HG02870 (cell line): ENCODE measurements around the gene CBLN3.

Experiments used
- ATAC-seq: cut with Tn5 transposase; IDR thresholded peaks from one replicate; pipeline ENCODE4 v1.9.1; 2021; ENCODE audit warnings: mild to moderate bottlenecking, moderate library complexity; ENCODE audit not compliant: unreplicated experiment

CBLN3 gene

DNA sequence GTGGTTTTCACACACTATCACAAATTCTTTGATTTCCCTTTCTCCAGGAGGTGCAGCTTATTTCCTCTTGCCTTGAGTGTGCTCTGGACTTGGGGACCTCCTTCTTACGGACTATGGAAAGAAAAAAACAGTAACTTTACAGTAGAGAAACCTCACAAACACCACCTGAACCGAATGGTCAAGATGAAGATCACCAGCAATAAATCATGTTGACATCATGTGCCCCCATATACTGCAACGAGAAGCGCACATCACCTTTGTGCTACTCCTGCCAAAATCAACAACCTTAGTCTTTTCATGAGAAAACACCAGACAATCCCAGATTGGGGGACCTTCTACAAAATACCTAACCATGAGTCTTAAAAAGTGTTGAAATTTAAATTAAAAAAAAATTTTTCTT, 43.9 kb downstream of the CBLN3 start:
- ATAC-seq: no peak

GRCh38 chr14:24384169-24384568, 45.3 kb downstream of the CBLN3 start:
- no peak for ATAC-seq

DNA sequence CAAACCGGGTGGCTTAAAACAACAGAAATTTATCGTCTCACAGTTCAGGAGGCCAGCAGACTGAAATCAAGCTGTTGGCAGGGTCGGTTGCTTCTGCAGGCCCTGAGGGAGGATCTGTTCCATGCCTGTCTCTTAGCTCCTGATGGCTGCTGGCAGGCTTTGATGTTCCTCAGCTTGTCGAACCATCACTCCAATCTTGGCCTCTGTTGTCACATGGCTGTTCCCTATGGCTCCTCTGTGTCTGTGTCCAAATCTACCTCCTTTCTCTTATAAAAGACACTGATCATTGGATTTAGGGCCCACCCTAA, 47.5 kb downstream of the CBLN3 start:
- ATAC-seq: no peak

DNA sequence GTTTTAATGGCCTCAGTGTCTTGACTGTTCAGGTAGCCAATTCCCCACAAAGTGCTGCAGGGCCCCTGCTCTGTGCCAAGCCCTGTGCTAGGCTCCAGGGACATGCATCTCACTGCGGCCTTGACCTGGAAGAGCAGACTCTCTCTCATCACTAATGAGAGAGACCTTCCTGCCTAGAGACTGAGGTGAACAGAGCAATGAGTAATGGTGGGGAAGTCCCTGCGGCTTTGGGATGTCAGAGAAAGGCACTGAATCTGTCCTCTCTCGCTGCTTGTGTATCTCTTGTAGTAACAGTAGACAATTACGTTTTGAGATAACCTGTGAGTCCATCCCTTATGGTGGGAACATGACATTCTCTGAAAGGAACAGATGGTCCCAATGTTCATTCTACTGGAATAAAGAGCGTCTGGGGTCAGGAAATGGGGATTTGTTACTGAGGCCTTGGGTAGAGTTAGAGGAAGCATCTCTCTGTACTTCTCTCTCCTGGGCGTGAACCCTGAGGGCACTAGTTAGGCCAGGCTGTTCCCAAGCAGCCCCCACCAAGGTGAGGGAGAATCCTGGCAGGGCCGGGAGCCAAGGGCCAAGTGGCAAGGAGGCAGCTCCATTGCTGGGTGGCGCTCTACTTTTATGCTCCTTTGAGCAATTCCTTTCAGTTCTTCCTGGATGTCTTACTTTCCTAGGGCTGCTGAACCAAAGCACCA, 48.0 kb downstream of the CBLN3 start:
- no peak for ATAC-seq

DNA sequence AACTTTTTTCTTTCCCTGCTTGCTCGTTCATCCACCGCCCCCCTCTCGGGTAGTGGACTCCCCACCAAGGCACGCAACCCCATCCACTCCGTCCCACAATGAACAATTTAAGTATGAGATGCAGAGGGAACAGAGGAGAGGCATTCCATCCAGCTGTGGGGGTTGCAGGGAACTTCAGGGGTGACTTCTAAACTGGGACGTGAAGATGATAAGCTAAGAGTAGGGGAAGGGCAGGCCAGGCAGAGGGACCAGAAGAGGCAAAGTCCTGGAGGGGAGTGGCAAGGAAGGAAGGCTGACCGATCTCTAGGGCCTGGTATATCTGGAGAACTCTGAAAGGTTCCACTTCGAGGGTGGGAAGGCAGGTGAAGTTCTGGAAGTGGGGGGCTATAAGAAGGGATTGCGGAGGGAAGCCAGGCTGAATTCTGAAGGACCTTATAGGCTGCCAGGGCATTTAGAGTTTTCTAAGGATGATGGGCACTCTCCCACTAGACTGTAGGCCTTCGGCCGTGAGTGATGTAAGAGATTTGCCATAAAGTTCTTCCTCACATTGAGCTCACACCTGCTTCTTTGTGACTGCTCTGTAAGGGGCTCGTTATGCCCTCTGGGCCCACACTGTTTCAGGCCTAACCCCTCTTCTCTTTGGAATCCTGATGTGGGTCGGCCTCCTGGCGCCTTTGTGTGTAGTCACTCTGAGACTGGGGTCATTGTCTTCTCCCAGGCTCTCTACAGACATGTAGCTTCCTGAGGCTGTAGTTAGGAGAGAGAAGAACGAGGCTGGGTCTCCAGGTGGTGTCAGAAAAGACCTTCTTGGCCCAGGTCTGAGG, 49.3 kb downstream of the CBLN3 start:
- ATAC-seq: no peak

DNA sequence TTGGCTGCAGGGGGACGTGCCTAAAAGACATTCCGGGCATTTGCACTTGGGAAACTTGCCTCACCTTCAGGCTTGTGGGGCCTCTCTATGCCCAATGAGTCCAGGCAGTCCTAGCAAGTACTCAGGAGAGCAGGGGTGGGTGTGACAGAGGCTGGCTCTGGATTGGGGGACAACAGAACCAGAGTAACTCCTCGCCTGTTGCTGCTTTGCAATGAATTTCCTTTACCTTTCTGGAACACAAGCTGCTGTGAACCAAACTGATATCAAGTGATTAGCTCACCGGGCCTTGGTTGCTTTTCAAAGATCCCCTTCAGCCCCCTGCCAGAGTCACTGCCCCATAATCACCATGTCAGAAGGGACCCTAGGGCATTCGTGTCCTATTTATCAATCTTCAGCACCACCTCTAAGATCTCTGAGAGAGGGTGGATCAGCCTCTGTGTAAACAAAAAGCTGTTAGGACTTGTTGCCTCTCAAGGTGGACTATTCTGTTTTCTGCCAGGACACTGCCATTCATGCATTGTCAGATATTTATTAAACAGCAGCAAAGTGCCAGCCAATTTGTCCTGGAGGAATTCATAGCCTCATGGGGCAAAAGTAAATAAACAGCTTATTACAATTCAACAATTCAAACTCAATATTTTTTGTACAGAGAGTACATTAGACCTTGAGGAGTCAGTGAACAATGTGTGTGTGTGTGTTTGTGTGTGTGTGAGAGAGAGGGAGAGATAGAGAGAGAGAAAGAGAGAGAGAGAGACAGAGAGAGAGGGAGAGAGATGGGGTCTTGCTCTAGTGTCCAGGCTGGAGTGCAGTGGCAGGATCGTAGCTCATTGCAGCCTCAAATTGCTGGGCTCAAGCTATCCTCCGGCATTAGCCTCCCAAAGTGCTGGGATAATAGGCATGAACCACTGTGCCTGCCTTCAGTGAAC, 50.2 kb downstream of the CBLN3 start:
- ATAC-seq: no peak

- no peak for ATAC-seq
Measured at GRCh38 chr14:24378327-24378726, 51.1 kb downstream of the CBLN3 start.

DNA sequence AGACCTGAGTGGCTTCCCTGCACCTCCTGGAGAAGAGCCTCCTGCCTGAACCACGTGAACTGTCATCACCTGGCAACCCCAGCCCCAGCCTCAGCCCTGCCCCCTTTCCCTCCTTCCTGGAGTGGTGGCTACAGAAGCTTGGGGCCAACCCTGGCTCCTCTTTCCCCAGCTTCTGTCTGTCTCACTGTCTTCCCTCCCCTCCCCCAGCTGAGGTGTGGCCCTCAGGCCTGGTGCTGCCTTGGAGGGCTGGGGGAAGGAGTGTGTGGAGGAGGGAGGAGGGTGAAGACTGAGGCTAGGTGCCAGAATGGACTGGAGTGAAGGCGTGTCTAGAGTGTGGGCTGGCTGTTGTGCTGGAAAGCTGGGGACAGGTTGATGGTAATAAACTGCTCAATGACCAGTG, 51.8 kb downstream of the CBLN3 start:
- ATAC-seq: no peak

- no peak for ATAC-seq
Measured at GRCh38 chr14:24377126-24377525, 52.3 kb downstream of the CBLN3 start.
